Hepatocyte (in vitro differentiated cells): ENCODE results near the gene SRC.

ENCODE experiments used
- CTCF ChIP-seq: fragments of 200-600 bp; sonication (generic); IDR thresholded peaks from 2 replicates; pipeline ENCODE4 v1.5.1; 2016; ENCODE audit warnings: antibody characterized with exemption, mild to moderate bottlenecking; ENCODE audit not compliant: poor library complexity
- EZH2 ChIP-seq: fragments of 200-600 bp; sonication (generic); IDR thresholded peaks from 2 replicates; pipeline ENCODE4 v1.6.1; 2016; ENCODE audit warnings: antibody characterized with exemption, mild to moderate bottlenecking, borderline replicate concordance

DNA sequence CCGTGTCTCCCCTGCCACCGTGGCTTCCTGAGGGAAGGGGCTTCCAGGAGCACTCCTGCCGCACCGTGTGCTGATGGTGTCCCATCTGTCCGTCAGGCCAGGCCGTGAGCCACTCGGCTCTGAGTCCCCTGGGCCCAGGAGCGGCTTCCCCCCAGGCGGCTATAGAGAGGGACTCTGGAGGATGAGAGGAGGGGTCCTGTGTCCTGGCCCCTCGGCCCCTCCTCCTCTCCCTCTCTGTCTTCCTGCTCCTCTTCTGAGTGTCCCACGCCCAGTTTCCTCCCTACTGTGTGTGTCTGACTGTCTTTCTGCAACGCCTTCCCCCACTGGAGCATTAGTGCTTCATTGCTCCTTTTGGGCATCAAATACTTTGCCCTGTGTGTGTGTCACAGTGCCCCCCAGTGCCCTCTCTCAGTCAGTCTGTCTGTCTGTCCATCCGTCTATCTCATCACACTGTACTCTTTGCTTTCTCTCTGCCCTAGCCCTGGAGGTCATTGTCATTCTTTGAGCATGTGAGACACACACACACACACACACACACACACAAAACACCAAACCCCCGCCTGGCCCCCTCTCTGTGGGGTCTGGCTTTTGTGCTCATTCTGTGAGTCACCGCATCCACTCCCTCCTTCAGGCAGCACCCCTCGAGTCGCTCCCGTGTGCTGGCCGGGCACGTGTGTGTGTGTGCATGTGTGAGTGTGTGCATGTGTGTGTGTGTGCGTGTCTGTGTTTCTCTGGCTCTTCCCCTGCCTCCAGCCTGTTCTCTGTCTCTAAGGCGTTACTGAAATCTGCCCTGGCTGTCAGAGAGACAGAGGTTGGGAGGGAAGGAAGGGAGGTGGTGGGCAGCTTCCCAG lies 71.9 kb downstream of the SRC start:
- TF ChIP-seq CTCF (no peak), EZH2 (no peak)
